ENCODE data around the gene CEP63.
"Not testable (repeated sequence)": the region's sequence is repeated elsewhere in the genome, so short reads cannot be mapped to it uniquely, and the experiment has no call there.

Gene CEP63

DNA sequence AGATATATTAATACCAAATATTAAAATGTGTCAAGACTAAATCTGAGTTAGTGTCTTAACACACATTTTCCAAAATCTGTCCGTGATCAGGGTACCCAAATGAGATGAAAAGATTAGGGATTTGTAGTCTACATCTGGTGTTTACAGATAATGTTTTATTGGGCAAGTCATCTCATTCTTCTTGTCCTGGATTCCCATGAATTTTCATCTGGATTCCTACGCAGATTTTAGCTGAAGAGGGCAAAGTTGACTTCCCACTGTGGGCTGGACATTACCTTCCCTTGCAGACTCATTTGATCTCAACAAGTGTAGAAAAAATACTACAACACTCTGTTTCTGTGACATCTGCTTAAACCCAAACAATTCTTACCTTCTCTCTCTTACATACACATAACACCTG, 79.1 kb downstream of the CEP63 start:
- Mint-ChIP-seq H3K4me1 (no peaks in the 10 kb centered on the region), H3K36me3 (peaks cover 12% of the 10 kb centered on the region), H3K27ac (no peak overlapping the region), H3K4me3 (no peak overlapping the region), H3K9me3 (peaks cover 5% of the 10 kb centered on the region)
- no peak for DNase-seq (ENCODE audit: low spot score in 2 of 2)
- ATAC-seq, result no peak

DNA sequence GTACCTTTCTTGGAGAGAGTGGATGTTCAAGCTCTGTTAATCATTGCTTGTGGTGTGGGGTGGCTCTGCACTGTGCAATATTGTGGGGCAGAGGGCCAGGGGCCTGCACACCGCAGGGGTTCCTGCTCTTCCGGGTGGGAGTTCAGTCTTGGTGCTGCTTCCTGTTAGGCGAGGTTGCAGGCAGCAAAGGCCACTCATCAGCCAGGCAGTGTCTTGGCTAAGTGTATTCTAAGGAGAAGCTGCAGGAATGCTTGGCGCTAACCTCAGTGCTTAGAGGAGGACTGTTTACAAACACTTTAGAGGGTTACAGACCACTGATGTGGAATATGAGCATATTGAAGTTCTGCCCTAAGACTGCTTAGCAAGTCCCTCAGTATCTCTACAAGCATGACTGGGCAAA, 81.7 kb downstream of the CEP63 start:
- no peaks in the 10 kb centered on the region for H3K36me3 Mint-ChIP-seq
- ATAC-seq, result no peak
- no peaks in the 10 kb centered on the region for H3K4me1 Mint-ChIP-seq
- no peak overlapping the region for H3K4me3 Mint-ChIP-seq
- DNase-seq (ENCODE audit: low spot score in 2 of 2), result no peak
- H3K9me3 Mint-ChIP-seq, result peaks cover 10% of the 10 kb centered on the region
- H3K27ac Mint-ChIP-seq, result no peak overlapping the region

DNA sequence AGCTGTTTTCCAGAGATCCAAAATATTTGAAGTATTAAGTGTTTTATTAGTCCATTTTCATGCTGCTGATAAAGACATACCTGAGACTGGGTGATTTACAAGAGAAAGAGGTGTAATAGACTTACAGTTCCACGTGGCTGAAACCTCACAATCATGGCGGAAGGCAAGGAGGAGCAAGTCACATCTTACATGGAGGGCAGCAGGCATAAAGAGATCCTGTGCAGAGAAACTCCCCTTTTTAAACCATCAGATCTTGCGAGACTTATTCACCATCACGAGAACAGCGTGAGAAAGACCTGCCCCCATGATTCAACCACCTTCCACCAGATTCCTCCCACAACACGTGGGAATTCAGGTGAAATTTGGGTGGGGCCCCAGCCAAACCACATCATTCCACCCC, 82.9 kb downstream of the CEP63 start:
- Mint-ChIP-seq H3K27ac (no peak overlapping the region), H3K36me3 (no peaks in the 10 kb centered on the region), H3K4me3 (no peak overlapping the region), H3K4me1 (no peaks in the 10 kb centered on the region), H3K9me3 (peaks cover 10% of the 10 kb centered on the region)
- ATAC-seq (no peak), DNase-seq (ENCODE audit: low spot score in 2 of 2) (no peak)

DNA sequence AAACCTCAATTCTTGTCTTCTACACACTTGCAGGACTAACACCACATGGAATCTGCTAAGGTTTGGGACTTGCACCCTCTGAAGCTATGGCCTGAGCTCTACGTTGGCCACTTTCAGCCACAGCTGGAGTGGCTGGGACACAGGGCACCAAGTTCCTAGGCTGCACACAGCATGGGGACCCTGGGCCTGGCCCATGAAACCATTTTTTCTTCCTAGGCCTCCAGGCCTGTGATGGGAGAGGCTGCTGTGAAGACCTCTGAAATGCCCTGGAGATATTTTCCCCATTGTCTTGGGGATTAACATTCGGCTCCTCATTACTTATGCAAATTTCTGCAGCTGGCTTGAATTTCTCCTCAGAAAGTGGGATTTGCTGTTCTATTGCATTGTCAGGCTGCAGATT, 84.0 kb downstream of the CEP63 start:
- not testable (repeated sequence) for H3K4me1 Mint-ChIP-seq; DNase-seq (ENCODE audit: low spot score in 2 of 2); H3K4me3 Mint-ChIP-seq; ATAC-seq; H3K36me3 Mint-ChIP-seq; H3K27ac Mint-ChIP-seq
- peaks cover 10% of the 10 kb centered on the region for H3K9me3 Mint-ChIP-seq

DNA sequence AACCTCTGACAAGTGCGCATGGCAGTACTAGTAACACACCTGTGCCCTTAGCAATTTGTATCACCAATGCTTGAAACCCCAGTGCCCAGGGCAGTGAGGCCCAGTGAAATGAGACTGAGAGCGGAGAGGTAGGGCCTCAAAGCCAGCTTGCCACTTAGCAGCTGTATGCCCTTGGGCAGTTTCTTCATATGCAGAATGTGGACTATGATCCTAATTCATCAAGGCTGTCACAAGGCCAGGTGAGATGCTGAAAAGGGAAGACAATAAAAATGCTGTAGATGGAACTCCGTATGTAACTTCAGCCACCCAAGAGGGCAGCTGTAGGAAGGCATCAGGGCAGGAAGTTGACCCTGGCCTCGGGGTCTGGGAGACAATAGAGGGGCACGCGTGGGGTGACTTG, 90.6 kb downstream of the CEP63 start:
- Mint-ChIP-seq H3K4me3 (no peak overlapping the region), H3K27ac (no peak overlapping the region), H3K9me3 (no peaks in the 10 kb centered on the region), H3K4me1 (no peaks in the 10 kb centered on the region), H3K36me3 (no peaks in the 10 kb centered on the region)
- no peak for DNase-seq (ENCODE audit: low spot score in 2 of 2)
- ATAC-seq, result no peak

DNA sequence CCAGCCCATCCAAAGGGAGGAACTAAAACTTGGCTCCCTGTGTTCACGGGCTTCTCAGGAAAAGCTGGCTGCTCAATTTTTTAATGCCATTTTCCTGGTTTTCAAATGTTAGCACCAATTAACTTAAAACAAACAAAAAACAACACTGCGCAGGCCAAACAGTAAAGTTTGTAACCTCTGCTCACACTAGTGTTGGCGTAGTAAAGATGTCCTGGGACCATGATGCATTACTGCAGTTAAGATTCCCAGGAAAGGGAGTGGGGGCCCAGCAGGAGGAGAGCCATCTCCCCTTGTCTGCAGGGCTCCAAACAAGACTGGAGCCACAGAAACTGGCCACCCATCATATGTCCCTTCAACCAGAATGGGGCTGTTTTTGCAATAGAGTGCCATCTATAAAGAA, 91.0 kb downstream of the CEP63 start:
- Mint-ChIP-seq H3K4me1 (no peaks in the 10 kb centered on the region), H3K9me3 (no peaks in the 10 kb centered on the region), H3K27ac (no peak overlapping the region), H3K36me3 (no peaks in the 10 kb centered on the region), H3K4me3 (no peak overlapping the region)
- DNase-seq (ENCODE audit: low spot score in 2 of 2) (no peak), ATAC-seq (no peak)

DNA sequence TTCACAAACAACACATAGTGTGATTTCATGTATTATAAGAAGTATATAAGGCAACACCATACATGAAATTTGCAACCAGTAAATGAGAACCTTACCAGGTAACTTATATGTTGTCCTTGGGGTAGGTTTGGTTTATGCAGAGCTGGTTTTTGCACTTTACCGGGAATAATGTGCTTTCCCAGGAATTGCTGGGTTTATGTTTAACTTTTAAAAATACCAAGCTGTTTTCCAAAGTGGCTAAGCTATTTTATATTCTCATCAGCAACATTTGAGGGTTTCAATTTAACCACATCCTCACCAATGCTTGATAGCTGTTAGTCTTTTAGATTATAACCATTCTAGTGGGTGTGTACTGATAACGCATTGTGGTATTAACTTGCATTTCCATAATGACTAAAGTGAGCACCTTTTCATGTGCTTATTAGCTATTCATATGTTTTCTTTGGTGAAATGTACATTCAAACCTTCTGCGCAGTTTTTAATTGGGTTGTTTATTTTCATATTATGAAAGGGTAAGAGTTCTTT, 93.3 kb downstream of the CEP63 start:
- DNase-seq (ENCODE audit: low spot score in 2 of 2), result no peak
- Mint-ChIP-seq H3K27ac (no peak overlapping the region), H3K4me3 (no peak overlapping the region), H3K9me3 (no peaks in the 10 kb centered on the region), H3K36me3 (no peaks in the 10 kb centered on the region), H3K4me1 (no peaks in the 10 kb centered on the region)
- no peak for ATAC-seq

DNA sequence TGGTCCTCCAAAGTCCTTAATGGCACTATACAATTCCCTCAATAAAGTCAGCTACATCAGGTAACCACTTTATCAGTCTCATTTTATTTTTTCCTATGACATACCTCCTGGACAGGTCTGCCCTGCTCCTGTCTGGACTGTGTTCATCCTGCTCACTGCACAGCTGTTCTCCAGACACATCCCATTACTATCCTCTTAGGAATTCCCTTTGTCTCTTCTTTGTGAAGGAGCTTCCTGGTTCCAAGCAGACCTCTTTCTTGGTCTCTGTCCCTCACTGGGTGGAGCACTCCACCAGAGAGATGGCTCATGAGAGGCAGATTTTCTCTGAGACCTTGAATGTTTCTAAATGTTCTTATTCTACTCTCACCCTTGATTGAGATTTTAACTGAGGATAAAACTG, 104.9 kb downstream of the CEP63 start:
- H3K4me3 Mint-ChIP-seq, result no peak overlapping the region
- DNase-seq (ENCODE audit: low spot score in 2 of 2) (no peak), ATAC-seq (no peak)
- H3K9me3 Mint-ChIP-seq, result no peaks in the 10 kb centered on the region
- no peaks in the 10 kb centered on the region for H3K4me1 Mint-ChIP-seq
- H3K27ac Mint-ChIP-seq, result no peak overlapping the region
- no peaks in the 10 kb centered on the region for H3K36me3 Mint-ChIP-seq

DNA sequence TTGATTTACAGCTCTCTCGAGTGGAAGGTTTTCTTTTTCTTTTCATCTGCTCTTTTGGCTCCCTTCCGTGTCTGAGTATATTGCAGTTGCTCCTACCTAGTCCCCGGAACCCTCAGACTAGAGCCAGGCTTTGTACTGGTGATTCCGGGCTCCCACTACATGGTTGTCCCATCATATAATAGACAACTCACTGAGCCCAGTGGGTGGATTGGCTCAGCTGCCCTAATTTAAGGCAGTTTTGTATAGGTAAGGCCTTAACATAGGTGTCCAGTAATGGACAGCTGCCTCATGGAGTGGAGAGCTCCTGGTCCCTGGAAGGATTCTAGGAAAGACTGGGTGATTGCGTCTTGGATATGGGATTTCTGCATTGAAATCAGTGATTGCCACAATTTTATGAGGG, 106.9 kb downstream of the CEP63 start:
- Mint-ChIP-seq H3K4me3 (no peak overlapping the region), H3K36me3 (no peaks in the 10 kb centered on the region), H3K9me3 (no peaks in the 10 kb centered on the region), H3K27ac (no peak overlapping the region), H3K4me1 (no peaks in the 10 kb centered on the region)
- DNase-seq (ENCODE audit: low spot score in 2 of 2), result no peak
- no peak for ATAC-seq

DNA sequence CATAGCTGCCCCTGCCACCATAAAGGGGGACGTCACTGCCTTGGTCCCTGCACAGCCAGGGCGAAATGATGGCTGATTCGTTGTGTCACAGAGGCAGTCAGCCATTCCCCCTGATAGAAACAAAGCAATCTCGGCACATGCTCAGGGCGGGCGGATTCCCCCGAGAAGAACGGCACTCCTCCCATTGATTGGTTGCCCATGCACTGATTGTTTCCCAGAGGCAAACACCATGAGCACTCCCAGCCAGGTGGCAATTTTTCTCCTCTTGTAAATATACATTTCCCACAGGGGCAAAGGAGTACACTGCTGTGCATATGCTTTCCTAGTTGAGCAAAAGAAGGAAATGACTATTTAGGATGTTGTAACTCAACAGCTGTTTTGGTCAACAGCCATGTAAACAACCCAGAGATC, 108.5 kb downstream of the CEP63 start:
- ATAC-seq (no peak), DNase-seq (ENCODE audit: low spot score in 2 of 2) (no peak)
- Mint-ChIP-seq H3K4me3 (no peak overlapping the region), H3K9me3 (no peaks in the 10 kb centered on the region), H3K36me3 (no peaks in the 10 kb centered on the region), H3K27ac (no peak overlapping the region), H3K4me1 (no peaks in the 10 kb centered on the region)

DNA sequence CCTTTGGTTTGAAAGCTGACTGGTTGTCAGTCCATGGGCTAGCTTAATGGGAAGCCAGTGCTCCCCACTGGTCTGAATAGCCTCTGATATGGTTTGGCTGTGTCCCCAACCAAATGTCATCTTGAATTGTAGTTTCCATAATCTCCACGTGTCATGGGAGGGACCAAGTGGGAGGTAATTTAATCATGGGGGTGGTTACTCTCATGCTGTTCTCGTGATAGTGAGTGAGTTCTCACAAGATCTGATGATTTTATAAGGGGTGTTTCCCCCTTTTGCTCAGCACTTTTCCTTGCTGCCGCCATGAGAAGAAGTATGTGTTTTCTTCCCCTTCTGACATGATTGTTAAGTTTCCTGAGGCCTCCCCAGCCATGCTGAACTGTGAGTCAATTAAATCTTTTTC, 109.1 kb downstream of the CEP63 start:
- not testable (repeated sequence) for DNase-seq (ENCODE audit: low spot score in 2 of 2); H3K27ac Mint-ChIP-seq; H3K4me1 Mint-ChIP-seq; H3K9me3 Mint-ChIP-seq; H3K4me3 Mint-ChIP-seq; ATAC-seq; H3K36me3 Mint-ChIP-seq

DNA sequence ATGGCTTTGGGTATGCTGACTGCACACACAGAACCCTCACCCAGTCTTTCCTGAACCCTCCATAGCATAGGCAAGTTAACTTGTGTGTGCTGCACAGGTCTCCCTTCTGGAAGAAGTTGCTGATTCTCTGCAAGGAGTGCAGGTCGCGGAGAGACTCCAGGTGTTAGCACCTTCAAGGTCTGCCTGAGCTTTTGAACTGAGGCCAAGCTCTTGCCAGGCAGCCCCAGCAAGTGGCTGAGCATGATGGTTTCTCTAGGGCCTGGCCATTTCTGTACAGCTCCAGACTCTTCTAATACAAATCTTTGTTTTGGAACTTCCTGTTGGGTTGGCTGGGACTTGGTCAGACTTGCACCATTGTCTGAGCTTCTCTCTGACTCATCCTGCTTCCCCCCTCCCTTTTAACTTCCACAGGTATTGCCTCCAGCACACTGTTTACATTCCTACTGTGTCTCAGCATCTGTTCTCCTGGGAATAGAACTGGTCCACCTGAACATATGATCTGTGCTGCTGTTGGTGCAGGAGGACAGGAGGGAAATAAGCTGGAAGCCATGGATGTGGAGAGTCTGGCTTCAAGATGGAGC, 111.6 kb downstream of the CEP63 start:
- Mint-ChIP-seq H3K36me3 (no peaks in the 10 kb centered on the region), H3K9me3 (no peaks in the 10 kb centered on the region), H3K27ac (no peak overlapping the region), H3K4me3 (no peak overlapping the region), H3K4me1 (peaks cover 9% of the 10 kb centered on the region)
- ATAC-seq, result no peak
- DNase-seq (ENCODE audit: low spot score in 2 of 2), result no peak

DNA sequence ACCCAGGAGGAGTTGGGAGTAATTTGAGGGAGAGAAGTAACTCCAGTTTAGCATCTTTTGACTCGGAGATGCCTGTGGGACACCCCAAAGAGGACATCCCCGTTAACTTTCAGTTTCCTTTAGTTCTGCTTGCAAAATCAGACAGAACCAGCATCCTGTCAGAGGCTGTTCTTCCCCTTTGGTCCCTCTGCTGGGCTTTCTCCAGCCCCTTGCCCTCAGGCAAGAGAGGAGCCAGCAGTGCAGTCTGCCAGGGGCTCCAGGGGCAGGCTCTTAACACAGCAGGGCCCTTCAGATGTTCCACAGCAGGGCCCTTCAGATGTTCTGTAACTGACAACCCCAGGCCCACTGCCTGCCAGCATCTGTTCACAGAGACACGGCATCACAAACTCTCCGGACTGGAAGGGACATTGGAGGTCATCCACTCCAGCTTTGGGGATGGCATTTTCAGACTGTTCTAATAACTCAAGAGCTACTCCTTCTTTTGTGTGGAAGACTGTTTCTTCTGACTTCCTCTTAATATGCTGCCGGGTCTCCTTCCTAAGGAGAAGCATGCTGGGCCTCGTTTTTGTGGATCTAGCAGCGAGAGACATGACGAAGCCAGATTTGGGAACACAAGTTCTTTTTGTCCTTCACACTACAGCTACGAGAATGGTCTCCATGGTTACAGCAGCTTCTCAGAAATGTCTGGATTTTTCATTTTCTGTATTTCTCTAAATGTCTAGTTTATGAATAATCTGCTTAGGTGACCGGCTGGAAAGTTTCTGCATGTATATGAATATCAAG, 113.1 kb downstream of the CEP63 start:
- DNase-seq (ENCODE audit: low spot score in 2 of 2), result no peak
- no peak for ATAC-seq

DNA sequence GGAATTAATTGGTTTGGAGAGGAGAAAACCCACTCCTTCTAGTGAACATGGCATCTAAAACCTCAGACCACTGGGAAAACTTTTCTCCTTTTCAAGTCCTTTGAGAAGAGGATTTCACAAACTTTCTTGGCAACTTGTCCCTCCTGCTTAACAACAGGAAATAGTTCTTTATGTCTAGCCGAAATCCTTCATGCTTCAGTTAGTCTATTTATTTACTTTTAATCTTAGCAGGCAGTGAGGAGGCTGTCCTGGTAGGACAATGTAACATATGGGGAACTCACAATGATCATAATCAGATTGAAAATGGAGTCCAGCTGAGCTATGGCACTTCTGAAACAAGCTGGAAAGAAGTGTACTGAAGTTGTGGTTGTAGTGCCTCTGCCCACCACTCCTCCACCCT, 114.3 kb downstream of the CEP63 start:
- H3K9me3 Mint-ChIP-seq, result no peaks in the 10 kb centered on the region
- DNase-seq (ENCODE audit: low spot score in 2 of 2) (no peak), ATAC-seq (no peak)
- H3K4me3 Mint-ChIP-seq, result no peak overlapping the region
- H3K36me3 Mint-ChIP-seq, result no peaks in the 10 kb centered on the region
- H3K4me1 Mint-ChIP-seq, result peaks cover 9% of the 10 kb centered on the region
- H3K27ac Mint-ChIP-seq, result no peak overlapping the region

More for the DNA sequence above, 113.1 kb downstream of the CEP63 start:
- Mint-ChIP-seq H3K9me3 (no peaks in the 10 kb centered on the region), H3K4me3 (no peak overlapping the region), H3K4me1 (peaks cover 9% of the 10 kb centered on the region), H3K27ac (no peak overlapping the region), H3K36me3 (no peaks in the 10 kb centered on the region)

DNA sequence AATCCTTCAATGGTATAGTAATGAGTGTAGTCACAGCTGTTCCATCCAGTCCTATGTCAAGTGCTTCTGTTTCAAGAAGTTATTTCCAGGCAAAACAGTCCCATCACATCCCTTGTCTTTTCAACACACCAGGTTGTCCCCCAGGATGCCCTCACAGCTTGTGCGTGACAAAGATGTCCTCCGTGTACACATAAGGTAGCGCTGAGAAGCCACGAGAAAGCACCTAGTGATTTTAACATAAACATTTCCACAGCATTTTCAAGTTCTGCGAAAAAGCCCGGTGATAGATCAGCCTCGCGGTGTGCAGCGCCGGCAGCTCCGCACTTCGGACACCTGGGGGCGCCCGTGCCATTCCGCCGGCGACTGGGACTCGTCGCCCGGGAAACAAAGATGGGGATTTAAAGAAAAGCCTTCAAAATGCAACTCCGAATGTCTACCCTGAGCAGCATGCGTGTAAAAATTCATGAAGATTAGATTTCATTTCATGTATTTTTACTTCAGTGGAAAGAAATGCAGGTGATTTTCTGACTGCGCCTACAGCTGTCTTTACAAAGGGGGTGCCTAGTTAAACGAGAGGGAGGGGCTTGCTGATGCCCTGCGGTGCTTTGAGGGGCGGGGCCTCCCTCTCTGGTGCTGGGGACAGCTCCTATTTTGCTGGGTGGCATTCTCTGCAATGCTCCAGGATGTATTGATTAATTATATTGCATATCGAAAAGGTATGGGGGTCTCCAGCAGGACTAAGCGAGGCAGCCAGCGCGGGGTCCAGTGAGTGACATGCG, 115.0 kb downstream of the CEP63 start:
- ATAC-seq, result peak; percentile 44
- H3K36me3 Mint-ChIP-seq, result no peaks in the 10 kb centered on the region
- no peak overlapping the region for H3K27ac Mint-ChIP-seq

More for the DNA sequence above, 115.0 kb downstream of the CEP63 start:
- no peak overlapping the region for H3K4me3 Mint-ChIP-seq
- peaks cover 9% of the 10 kb centered on the region for H3K4me1 Mint-ChIP-seq
- H3K9me3 Mint-ChIP-seq, result no peaks in the 10 kb centered on the region
- DNase-seq (ENCODE audit: low spot score in 2 of 2), result peak; percentile 50 to 77
